CD4-positive, alpha-beta T cell treated with Interleukin-10 for 1 hour (primary cell): Measurements from ENCODE around the gene NSG2.
"Not testable (repeated sequence)": the region's sequence is repeated elsewhere in the genome, so short reads cannot be mapped to it uniquely, and the experiment has no call there.

Experiments
- DNase-seq: peaks from one replicate; pipeline ENCODE4 v3.0.0-alpha.2; 2020

The NSG2 gene

GRCh38 chr5:174063082-174063756 is 17.7 kb downstream of the NSG2 start:
- no peak for DNase-seq

- no peak for DNase-seq
Measured at GRCh38 chr5:174064171-174064570, 18.7 kb downstream of the NSG2 start.

- no peak for DNase-seq
Measured at GRCh38 chr5:174065528-174066197, 20.2 kb downstream of the NSG2 start.

- no peak for DNase-seq
Measured at GRCh38 chr5:174067499-174067898, 22.0 kb downstream of the NSG2 start.

GRCh38 chr5:174071484-174071883 is 26.0 kb downstream of the NSG2 start:
- DNase-seq, result no peak

- no peak for DNase-seq
Measured at GRCh38 chr5:174073122-174073660, 27.7 kb downstream of the NSG2 start.

- DNase-seq, result no peak
Measured at GRCh38 chr5:174074369-174074768, 28.9 kb downstream of the NSG2 start.

- no peak for DNase-seq
Measured at GRCh38 chr5:174078416-174078815, 32.9 kb downstream of the NSG2 start.

- no peak for DNase-seq
Measured at GRCh38 chr5:174082286-174082685, 36.8 kb downstream of the NSG2 start.

- DNase-seq, result no peak
Measured at GRCh38 chr5:174083056-174083827, 37.7 kb downstream of the NSG2 start.

GRCh38 chr5:174084691-174085154 is 39.2 kb downstream of the NSG2 start:
- DNase-seq, result no peak

- no peak for DNase-seq
Measured at GRCh38 chr5:174086751-174087150, 41.2 kb downstream of the NSG2 start.

- no peak for DNase-seq
Measured at GRCh38 chr5:174087783-174088182, 42.3 kb downstream of the NSG2 start.

GRCh38 chr5:174090129-174090528 is 44.6 kb downstream of the NSG2 start:
- no peak for DNase-seq

GRCh38 chr5:174093123-174093522 is 47.6 kb downstream of the NSG2 start:
- no peak for DNase-seq

- DNase-seq, result no peak
Measured at GRCh38 chr5:174094857-174095606, 49.5 kb downstream of the NSG2 start.

- DNase-seq, result no peak
Measured at GRCh38 chr5:174096619-174097018, 51.1 kb downstream of the NSG2 start.

GRCh38 chr5:174097486-174098185 is 52.1 kb downstream of the NSG2 start:
- no peak for DNase-seq

- no peak for DNase-seq
Measured at GRCh38 chr5:174098694-174099093, 53.2 kb downstream of the NSG2 start.

- DNase-seq, result no peak
Measured at GRCh38 chr5:174100490-174100889, 55.0 kb downstream of the NSG2 start.

GRCh38 chr5:174101195-174101730 is 55.8 kb downstream of the NSG2 start:
- no peak for DNase-seq

GRCh38 chr5:174102574-174102973 is 57.1 kb downstream of the NSG2 start:
- DNase-seq, result not testable (repeated sequence)
